Neural cell (in vitro differentiated cells): Measurements from ENCODE around the gene MAMDC4. TPM values are rescaled to one million over a fixed set of nuclear protein-coding genes. Genes with fewer than 3 reads are reported as not detected.

Source experiments
- H2AFZ ChIP-seq: fragments of 200-600, 300-800 bp; sonication (generic), shearing (Covaris generic); 2 replicates; pipeline ENCODE4 v1.6.0; 2014; ENCODE audit warnings: low read depth, mild to moderate bottlenecking, antibody characterized with exemption, low read length, moderate library complexity
- H3F3A ChIP-seq: fragments of 200-600 bp; shearing (Covaris generic); 2 replicates; pipeline ENCODE4 v1.6.1; 2016; ENCODE audit warnings: mild to moderate bottlenecking, moderate library complexity, mixed read lengths, antibody characterized with exemption, low read length; ENCODE audit not compliant: insufficient read depth, poor library complexity, severe bottlenecking
- H3K27ac ChIP-seq: fragments of 200-600, 300-800 bp; sonication (generic), shearing (Covaris generic); 2 replicates; pipeline ENCODE4 v1.5.1; 2014; ENCODE audit warnings: mild to moderate bottlenecking, low read length, moderate library complexity
- H3K27me3 ChIP-seq: fragments of 300-800, 200-600 bp; sonication (generic), shearing (Covaris generic); 2 replicates; pipeline ENCODE4 v1.6.0; 2014; ENCODE audit warnings: mild to moderate bottlenecking, low read depth, low read length, moderate library complexity; ENCODE audit not compliant: insufficient read depth
- H3K36me3 ChIP-seq: fragments of 300-800, 200-600 bp; sonication (generic), shearing (Covaris generic); 2 replicates; pipeline ENCODE4 v1.5.1; 2014; ENCODE audit warnings: mild to moderate bottlenecking, antibody characterized with exemption, low read length, moderate library complexity; ENCODE audit not compliant: insufficient read depth
- H3K4me2 ChIP-seq: fragments of 300-800, 200-600 bp; sonication (generic), shearing (Covaris generic); 2 replicates; pipeline ENCODE4 v1.6.0; 2014; ENCODE audit warnings: mild to moderate bottlenecking, low read length
- H3K4me3 ChIP-seq: fragments of 300-800, 200-600 bp; sonication (generic), shearing (Covaris generic); 2 replicates; pipeline ENCODE4 v1.5.1; 2014; ENCODE audit warnings: mild to moderate bottlenecking, low read length, moderate library complexity
- H3K79me2 ChIP-seq: fragments of 200-600 bp; shearing (Covaris generic); replicated peaks from 2 replicates; pipeline ENCODE4 v1.6.0; 2014; ENCODE audit warnings: mild to moderate bottlenecking, low read length, moderate library complexity; ENCODE audit not compliant: insufficient read depth
- H3K9ac ChIP-seq: fragments of 300-800, 200-600 bp; sonication (generic), shearing (Covaris generic); 2 replicates; pipeline ENCODE4 v1.6.1; 2016; ENCODE audit warnings: mild to moderate bottlenecking, low read length, mixed read lengths
- H3K9me2 ChIP-seq: fragments of 200-600 bp; shearing (Covaris generic); 2 replicates; pipeline ENCODE4 v1.6.1; 2016; ENCODE audit warnings: mild to moderate bottlenecking, low read length, mixed read lengths; ENCODE audit not compliant: insufficient read depth
- H3K9me3 ChIP-seq: fragments of 200-600, 300-800 bp; sonication (generic), shearing (Covaris generic); 2 replicates; pipeline ENCODE4 v1.6.1; 2016; ENCODE audit warnings: mild to moderate bottlenecking, mixed run types, low read length, moderate library complexity, mixed read lengths
- H4K20me1 ChIP-seq: fragments of 200-600 bp; shearing (Covaris generic); 2 replicates; pipeline ENCODE4 v1.6.1; 2016; ENCODE audit warnings: mild to moderate bottlenecking, mixed run types; ENCODE audit not compliant: insufficient read depth
- EP300 ChIP-seq: fragments of 450-650 bp; conservative IDR thresholded peaks from 2 replicates; pipeline ENCODE4 v1.6.1; 2014; ENCODE audit warnings: antibody characterized with exemption, mild to moderate bottlenecking, moderate library complexity; ENCODE audit not compliant: poor library complexity, severe bottlenecking
- EZH2 ChIP-seq: fragments of 200-600, 300-800 bp; shearing (Covaris generic), sonication (generic); IDR thresholded peaks from 2 replicates; pipeline ENCODE4 v1.6.1; 2014; ENCODE audit warnings: antibody characterized with exemption, low read length, borderline replicate concordance, mild to moderate bottlenecking; ENCODE audit not compliant: insufficient read depth, poor library complexity, severe bottlenecking
- MXI1 ChIP-seq: fragments of 450-650 bp; conservative IDR thresholded peaks from 2 replicates; pipeline ENCODE4 v1.6.1; 2014; ENCODE audit warnings: antibody characterized with exemption, mild to moderate bottlenecking; ENCODE audit not compliant: poor library complexity, severe bottlenecking
- POLR2AphosphoS5 ChIP-seq: IDR thresholded peaks from 2 replicates; pipeline ENCODE4 v1.6.1; 2012
- RAD21 ChIP-seq: fragments of 450-650 bp; conservative IDR thresholded peaks from 2 replicates; pipeline ENCODE4 v1.6.1; 2014; ENCODE audit warnings: antibody characterized with exemption, mild to moderate bottlenecking, moderate library complexity
- SMC3 ChIP-seq: fragments of 450-650 bp; conservative IDR thresholded peaks from 2 replicates; pipeline ENCODE4 v1.6.1; 2014; ENCODE audit warnings: antibody characterized with exemption, mild to moderate bottlenecking, moderate library complexity; ENCODE audit not compliant: poor library complexity
- TAF1 ChIP-seq: IDR thresholded peaks from 2 replicates; pipeline ENCODE4 v1.6.1; 2012; ENCODE audit warnings: low read depth
- polyA plus RNA-seq: library from polyadenylated mRNA; depleted of rRNA; stranded (reverse); fragments of >200 nt; gene quantifications from 2 replicates; pipeline ENCODE4 v1.2.3, GENCODE V29; 2014
- TF ChIP-seq, protein P1 (sequence below): fragments of 450-650 bp; IDR thresholded peaks from 2 replicates; pipeline ENCODE4 v1.5.1; 2014; ENCODE audit warnings: antibody characterized with exemption, mild to moderate bottlenecking, moderate library complexity; ENCODE audit not compliant: poor library complexity, severe bottlenecking
- TF ChIP-seq, protein P2 (sequence below): IDR thresholded peaks from 2 replicates; pipeline ENCODE4 v1.6.1; 2012; ENCODE audit warnings: borderline replicate concordance

Gene MAMDC4
- polyA plus RNA-seq, 1 donor from 2014 or later: 13.1 TPM

DNA sequence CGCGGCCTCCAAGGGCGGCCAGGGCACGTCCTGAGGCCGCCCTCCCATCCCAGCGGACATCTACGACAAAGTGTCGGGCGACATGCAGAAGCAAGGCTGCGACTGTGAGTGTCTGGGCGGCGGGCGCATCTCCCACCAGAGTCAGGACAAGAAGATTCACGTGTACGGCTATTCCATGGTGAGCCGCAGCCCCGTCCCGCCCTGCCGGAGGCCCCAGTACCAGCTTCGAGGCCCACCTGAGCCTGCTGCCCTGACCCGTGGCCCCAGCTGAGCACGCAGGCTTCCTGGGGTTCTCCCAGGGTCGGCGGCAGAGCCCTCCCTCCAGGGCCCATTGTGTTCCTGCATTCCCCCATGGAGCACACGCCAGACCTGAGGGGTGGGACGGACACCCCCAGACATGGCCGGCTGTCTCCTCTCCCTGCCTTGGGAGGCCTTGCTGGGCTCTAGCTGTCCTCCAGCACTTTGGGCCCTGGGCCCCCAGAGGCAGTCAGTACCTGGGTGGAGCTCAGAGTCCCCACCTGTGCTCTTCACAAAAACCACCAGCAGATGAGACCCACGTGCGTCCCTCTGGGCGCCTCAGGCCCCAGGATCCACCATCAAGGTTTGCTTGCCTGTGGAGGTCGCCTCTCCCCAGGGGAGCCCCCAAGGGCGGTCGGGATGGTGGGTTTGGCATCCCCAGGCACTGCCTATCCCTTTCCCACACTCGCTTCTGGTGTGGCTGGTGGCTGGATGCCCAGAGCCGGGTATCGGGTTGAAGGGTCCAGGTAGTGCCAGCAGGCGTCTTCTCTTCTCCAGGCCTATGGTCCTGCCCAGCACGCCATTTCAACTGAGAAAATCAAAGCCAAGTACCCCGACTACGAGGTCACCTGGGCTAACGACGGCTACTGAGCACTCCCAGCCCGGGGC is 1.9 kb upstream of the MAMDC4 start:
- peak overlapping the region; percentile 57 for H3K4me2 ChIP-seq
- no peaks in the 10 kb centered on the region for H3K9me3 ChIP-seq
- no peaks in the 10 kb centered on the region for H3F3A ChIP-seq
- H2AFZ ChIP-seq: no peak overlapping the region
- H3K27ac ChIP-seq: peak overlapping the region; percentile 81
- H3K9me2 ChIP-seq: no peaks in the 10 kb centered on the region
- H3K79me2 ChIP-seq: no peaks in the 10 kb centered on the region
- H3K36me3 ChIP-seq: no peaks in the 10 kb centered on the region
- H3K9ac ChIP-seq: peak overlapping the region; percentile 78
- H3K27me3 ChIP-seq: no peaks in the 10 kb centered on the region
- TF ChIP-seq, protein P1, sequence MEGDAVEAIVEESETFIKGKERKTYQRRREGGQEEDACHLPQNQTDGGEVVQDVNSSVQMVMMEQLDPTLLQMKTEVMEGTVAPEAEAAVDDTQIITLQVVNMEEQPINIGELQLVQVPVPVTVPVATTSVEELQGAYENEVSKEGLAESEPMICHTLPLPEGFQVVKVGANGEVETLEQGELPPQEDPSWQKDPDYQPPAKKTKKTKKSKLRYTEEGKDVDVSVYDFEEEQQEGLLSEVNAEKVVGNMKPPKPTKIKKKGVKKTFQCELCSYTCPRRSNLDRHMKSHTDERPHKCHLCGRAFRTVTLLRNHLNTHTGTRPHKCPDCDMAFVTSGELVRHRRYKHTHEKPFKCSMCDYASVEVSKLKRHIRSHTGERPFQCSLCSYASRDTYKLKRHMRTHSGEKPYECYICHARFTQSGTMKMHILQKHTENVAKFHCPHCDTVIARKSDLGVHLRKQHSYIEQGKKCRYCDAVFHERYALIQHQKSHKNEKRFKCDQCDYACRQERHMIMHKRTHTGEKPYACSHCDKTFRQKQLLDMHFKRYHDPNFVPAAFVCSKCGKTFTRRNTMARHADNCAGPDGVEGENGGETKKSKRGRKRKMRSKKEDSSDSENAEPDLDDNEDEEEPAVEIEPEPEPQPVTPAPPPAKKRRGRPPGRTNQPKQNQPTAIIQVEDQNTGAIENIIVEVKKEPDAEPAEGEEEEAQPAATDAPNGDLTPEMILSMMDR: no peak
- TF ChIP-seq POLR2AphosphoS5 (no peak), MXI1 (no peak), EZH2 (no peak)
- peak overlapping the region; percentile 86 for H3K4me3 ChIP-seq
- no peaks in the 10 kb centered on the region for H4K20me1 ChIP-seq

DNA sequence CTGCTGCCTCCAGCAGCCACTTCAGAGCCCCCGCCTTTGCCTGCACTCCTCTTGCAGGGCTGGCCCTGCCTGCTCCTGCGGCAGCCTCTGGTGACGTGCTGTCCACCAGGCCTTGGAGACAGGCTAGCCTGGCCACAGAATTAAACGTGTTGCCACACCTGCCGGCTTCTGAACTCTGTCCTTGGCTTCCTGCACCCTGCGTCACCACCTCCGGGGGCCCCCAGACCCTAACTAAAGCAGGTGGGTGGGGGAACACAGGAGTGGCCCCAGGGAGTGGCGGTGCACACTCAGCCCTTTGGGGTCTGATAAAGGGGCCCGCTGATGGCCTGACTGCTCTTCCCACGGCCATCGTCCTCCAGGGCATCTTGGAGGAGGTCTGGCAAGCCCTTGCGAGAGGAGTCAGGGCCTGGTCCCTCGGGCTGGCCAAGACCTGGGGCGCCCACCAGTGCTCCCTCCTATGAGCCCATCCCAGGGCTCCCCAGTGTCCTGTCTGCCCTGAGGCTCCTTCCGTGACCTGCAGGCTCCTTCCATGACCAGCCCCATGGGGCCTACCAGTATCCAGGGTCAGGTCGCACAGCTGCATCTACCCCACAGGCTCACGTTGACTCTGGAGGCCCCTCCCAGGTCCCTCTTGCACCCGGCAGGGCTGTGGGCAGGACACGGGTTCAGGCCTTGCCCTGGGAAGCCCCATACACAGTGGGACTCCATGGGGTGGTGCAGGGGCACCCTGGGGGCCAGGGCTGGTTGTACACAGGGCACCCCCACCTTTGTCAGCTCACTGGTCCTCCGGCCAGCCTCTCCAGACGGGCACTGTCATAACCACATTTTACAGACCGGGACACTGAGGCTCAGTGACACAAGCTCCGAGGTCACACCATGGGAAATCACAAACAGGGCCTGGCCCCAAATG is 1.0 kb upstream of the MAMDC4 start:
- H3K36me3 ChIP-seq: no peaks in the 10 kb centered on the region
- no peak overlapping the region for H3K27ac ChIP-seq
- TF ChIP-seq MXI1 (no peak), EP300 (no peak), RAD21 (no peak), SMC3 (no peak), EZH2 (no peak), POLR2AphosphoS5 (no peak), TAF1 (no peak)
- TF ChIP-seq, protein P2, sequence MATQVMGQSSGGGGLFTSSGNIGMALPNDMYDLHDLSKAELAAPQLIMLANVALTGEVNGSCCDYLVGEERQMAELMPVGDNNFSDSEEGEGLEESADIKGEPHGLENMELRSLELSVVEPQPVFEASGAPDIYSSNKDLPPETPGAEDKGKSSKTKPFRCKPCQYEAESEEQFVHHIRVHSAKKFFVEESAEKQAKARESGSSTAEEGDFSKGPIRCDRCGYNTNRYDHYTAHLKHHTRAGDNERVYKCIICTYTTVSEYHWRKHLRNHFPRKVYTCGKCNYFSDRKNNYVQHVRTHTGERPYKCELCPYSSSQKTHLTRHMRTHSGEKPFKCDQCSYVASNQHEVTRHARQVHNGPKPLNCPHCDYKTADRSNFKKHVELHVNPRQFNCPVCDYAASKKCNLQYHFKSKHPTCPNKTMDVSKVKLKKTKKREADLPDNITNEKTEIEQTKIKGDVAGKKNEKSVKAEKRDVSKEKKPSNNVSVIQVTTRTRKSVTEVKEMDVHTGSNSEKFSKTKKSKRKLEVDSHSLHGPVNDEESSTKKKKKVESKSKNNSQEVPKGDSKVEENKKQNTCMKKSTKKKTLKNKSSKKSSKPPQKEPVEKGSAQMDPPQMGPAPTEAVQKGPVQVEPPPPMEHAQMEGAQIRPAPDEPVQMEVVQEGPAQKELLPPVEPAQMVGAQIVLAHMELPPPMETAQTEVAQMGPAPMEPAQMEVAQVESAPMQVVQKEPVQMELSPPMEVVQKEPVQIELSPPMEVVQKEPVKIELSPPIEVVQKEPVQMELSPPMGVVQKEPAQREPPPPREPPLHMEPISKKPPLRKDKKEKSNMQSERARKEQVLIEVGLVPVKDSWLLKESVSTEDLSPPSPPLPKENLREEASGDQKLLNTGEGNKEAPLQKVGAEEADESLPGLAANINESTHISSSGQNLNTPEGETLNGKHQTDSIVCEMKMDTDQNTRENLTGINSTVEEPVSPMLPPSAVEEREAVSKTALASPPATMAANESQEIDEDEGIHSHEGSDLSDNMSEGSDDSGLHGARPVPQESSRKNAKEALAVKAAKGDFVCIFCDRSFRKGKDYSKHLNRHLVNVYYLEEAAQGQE: no peak
- TF ChIP-seq, protein P1: no peak
- no peaks in the 10 kb centered on the region for H3K9me3 ChIP-seq
- no peaks in the 10 kb centered on the region for H3K9me2 ChIP-seq
- no peaks in the 10 kb centered on the region for H3K27me3 ChIP-seq
- no peaks in the 10 kb centered on the region for H3K79me2 ChIP-seq
- no peak overlapping the region for H2AFZ ChIP-seq
- H3K4me3 ChIP-seq: no peak overlapping the region
- H3K4me2 ChIP-seq: no peak overlapping the region
- no peak overlapping the region for H3K9ac ChIP-seq
- H3F3A ChIP-seq: no peaks in the 10 kb centered on the region
- H4K20me1 ChIP-seq: no peaks in the 10 kb centered on the region
